ENCODE data around the gene AAK1.
A peak's percentile ranks its signal among the peaks of the same experiment; 100 is the strongest.

DNA sequence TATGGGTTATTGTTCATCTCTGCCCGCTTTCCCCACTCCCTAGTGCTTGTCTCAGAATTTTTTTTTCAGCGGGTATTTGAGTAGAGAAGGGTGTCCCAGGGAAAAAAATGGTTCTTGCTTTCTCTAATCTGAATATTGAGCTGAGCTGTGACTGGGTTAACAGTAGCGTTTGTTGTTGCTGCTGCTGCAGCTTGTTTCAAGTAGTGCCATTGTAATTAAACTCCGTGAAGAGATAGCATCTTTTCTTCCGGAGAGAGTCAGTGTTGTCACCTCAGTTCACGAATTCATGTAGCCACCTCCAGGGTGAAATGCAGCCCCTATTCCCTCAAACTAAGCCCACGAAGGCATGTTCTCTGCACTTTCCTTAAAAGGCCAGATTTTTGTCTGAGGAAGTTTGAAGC is 1.5 kb upstream of the AAK1 start:
- no peak for TF ChIP-seq RAD21 (IDR thresholded peaks at IDR 0.05; ENCODE audit: low read length)
- TF ChIP-seq, protein P1, sequence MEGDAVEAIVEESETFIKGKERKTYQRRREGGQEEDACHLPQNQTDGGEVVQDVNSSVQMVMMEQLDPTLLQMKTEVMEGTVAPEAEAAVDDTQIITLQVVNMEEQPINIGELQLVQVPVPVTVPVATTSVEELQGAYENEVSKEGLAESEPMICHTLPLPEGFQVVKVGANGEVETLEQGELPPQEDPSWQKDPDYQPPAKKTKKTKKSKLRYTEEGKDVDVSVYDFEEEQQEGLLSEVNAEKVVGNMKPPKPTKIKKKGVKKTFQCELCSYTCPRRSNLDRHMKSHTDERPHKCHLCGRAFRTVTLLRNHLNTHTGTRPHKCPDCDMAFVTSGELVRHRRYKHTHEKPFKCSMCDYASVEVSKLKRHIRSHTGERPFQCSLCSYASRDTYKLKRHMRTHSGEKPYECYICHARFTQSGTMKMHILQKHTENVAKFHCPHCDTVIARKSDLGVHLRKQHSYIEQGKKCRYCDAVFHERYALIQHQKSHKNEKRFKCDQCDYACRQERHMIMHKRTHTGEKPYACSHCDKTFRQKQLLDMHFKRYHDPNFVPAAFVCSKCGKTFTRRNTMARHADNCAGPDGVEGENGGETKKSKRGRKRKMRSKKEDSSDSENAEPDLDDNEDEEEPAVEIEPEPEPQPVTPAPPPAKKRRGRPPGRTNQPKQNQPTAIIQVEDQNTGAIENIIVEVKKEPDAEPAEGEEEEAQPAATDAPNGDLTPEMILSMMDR (IDR thresholded peaks at IDR 0.05): no peak
- no peak for TF ChIP-seq POLR2AphosphoS5 (IDR thresholded peaks at IDR 0.05; ENCODE audit: low read depth, low read length)
- TF ChIP-seq FOXM1 (IDR thresholded peaks at IDR 0.05; ENCODE audit: low read depth): no peak
- no peak for TF ChIP-seq EP300 (IDR thresholded peaks at IDR 0.05; ENCODE audit: borderline replicate concordance in 1 of 2, low read depth in 1 of 2, low read length in 1 of 2)
- TF ChIP-seq GATA2 (CRISPR knock-in tag; IDR thresholded peaks at IDR 0.05): peak; percentile 24; the same call in 1 of the 2 replicates
